MM.1S (cell line): ENCODE data around the gene PHLDB3.

ENCODE experiments used
- DNase-seq: peaks from one replicate; pipeline ENCODE4 v3.0.0-alpha.2; 2015
- H2AFZ ChIP-seq: fragments of 300-600 bp; sonication (generic); 2 replicates; pipeline ENCODE4 v1.6.0; 2016; ENCODE audit warnings: antibody characterized with exemption, low read length
- H3F3A ChIP-seq: fragments of 300-600 bp; sonication (generic); 2 replicates; pipeline ENCODE4 v1.6.1; 2016; ENCODE audit warnings: mild to moderate bottlenecking, antibody characterized with exemption, low read length, moderate library complexity, mixed read lengths; ENCODE audit not compliant: insufficient read depth
- H3K27ac ChIP-seq: fragments of 300-600 bp; sonication (generic); 2 replicates; pipeline ENCODE4 v1.5.1; 2016; ENCODE audit warnings: mild to moderate bottlenecking, low read length
- H3K27me3 ChIP-seq: fragments of 300-600 bp; sonication (generic); replicated peaks from 2 replicates; pipeline ENCODE4 v1.6.0; 2016; ENCODE audit warnings: low read length; ENCODE audit not compliant: insufficient read depth
- H3K36me3 ChIP-seq: fragments of 300-600 bp; sonication (generic); replicated peaks from 2 replicates; pipeline ENCODE4 v1.6.1; 2016; ENCODE audit warnings: mild to moderate bottlenecking, low read length, mixed read lengths; ENCODE audit not compliant: insufficient read depth
- H3K4me1 ChIP-seq: fragments of 300-600 bp; sonication (generic); 2 replicates; pipeline ENCODE4 v1.6.1; 2016; ENCODE audit warnings: low read length, mixed read lengths
- H3K4me2 ChIP-seq: fragments of 300-600 bp; sonication (generic); 2 replicates; pipeline ENCODE4 v1.6.0; 2016; ENCODE audit warnings: low read depth, low read length
- H3K4me3 ChIP-seq: fragments of 300-600 bp; sonication (generic); 2 replicates; pipeline ENCODE4 v1.5.1; 2016; ENCODE audit warnings: low read length, mixed read lengths
- H3K79me2 ChIP-seq: fragments of 300-600 bp; sonication (generic); 2 replicates; pipeline ENCODE4 v1.6.1; 2016; ENCODE audit warnings: mixed run types, low read length, mixed read lengths
- H3K9ac ChIP-seq: fragments of 300-600 bp; sonication (generic); 2 replicates; pipeline ENCODE4 v1.6.1; 2016; ENCODE audit warnings: low read length, mixed read lengths
- H3K9me2 ChIP-seq: fragments of 300-600 bp; sonication (generic); replicated peaks from 2 replicates; pipeline ENCODE4 v1.6.1; 2016; ENCODE audit warnings: mild to moderate bottlenecking, low read length, mixed read lengths; ENCODE audit not compliant: insufficient read depth
- H3K9me3 ChIP-seq: fragments of 300-600 bp; sonication (generic); replicated peaks from 2 replicates; pipeline ENCODE4 v1.6.1; 2016; ENCODE audit warnings: mild to moderate bottlenecking, low read length, mixed read lengths; ENCODE audit not compliant: insufficient read depth
- H4K20me1 ChIP-seq: fragments of 300-600 bp; sonication (generic); 2 replicates; pipeline ENCODE4 v1.6.1; 2016; ENCODE audit warnings: mild to moderate bottlenecking, low read length, moderate library complexity, mixed read lengths; ENCODE audit not compliant: insufficient read depth
- CTCF ChIP-seq: fragments of 300-600 bp; sonication (generic); IDR thresholded peaks from 2 replicates; pipeline ENCODE4 v1.5.1; 2016; ENCODE audit warnings: antibody characterized with exemption, low read length, mixed read lengths
- EZH2 ChIP-seq: fragments of 300-600 bp; sonication (generic); optimal IDR thresholded peaks from 2 replicates; pipeline ENCODE3; 2017; ENCODE audit warnings: low read depth, mild to moderate bottlenecking, antibody characterized with exemption, low read length, mixed read lengths
- EZH2phosphoT487 ChIP-seq: fragments of 300-600 bp; sonication (generic); IDR thresholded peaks from 2 replicates; pipeline ENCODE4 v1.6.1; 2018; ENCODE audit warnings: antibody characterized with exemption, low read length

Gene PHLDB3

GRCh38 chr19:43534816-43535761 lies 30.5 kb upstream of the PHLDB3 start:
- H3K4me1 ChIP-seq = no peaks in the 10 kb centered on the region
- H3K4me3 ChIP-seq = no peak overlapping the region
- no peak overlapping the region for H3K9ac ChIP-seq
- H3F3A ChIP-seq = peaks cover 32% of the 10 kb centered on the region
- no peaks in the 10 kb centered on the region for H3K36me3 ChIP-seq
- no peaks in the 10 kb centered on the region for H4K20me1 ChIP-seq
- no peak overlapping the region for H2AFZ ChIP-seq
- H3K79me2 ChIP-seq = no peaks in the 10 kb centered on the region
- H3K9me2 ChIP-seq = no peaks in the 10 kb centered on the region
- TF ChIP-seq EZH2 (no peak), CTCF (peak; percentile 28), EZH2phosphoT487 (no peak)
- H3K4me2 ChIP-seq = no peak overlapping the region
- H3K27me3 ChIP-seq = no peaks in the 10 kb centered on the region
- H3K9me3 ChIP-seq = no peaks in the 10 kb centered on the region
- no peak for DNase-seq
- no peak overlapping the region for H3K27ac ChIP-seq

DNA sequence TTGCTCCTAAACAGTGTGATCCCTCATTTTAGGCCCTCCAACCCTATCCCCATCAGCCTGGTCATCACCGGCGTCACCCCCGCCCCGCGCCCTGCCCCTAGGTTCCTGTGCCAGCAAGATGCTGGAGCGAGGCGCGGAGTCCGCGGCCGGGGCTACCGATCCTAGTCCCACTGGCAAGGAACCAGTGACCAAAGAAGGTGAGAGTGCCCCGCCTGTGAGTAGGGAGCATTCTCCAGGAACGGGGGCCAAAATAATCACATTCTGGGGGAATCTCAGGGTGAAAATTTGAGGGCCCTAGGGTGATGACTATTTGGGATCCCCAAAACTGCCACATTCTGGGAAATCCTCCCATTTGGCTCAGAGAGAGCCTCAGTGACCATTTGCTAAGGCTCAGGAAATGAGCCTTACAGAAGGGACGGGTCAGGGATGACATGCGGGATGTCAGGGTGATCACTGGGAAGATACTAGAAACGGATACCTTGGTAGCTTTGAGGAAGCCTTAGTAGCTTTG lies 29.8 kb upstream of the PHLDB3 start:
- H3K9me2 ChIP-seq = no peaks in the 10 kb centered on the region
- no peaks in the 10 kb centered on the region for H3K4me1 ChIP-seq
- no peaks in the 10 kb centered on the region for H4K20me1 ChIP-seq
- H3K9me3 ChIP-seq = no peaks in the 10 kb centered on the region
- no peak overlapping the region for H3K27ac ChIP-seq
- DNase-seq = no peak
- H3K9ac ChIP-seq = no peak overlapping the region
- H3F3A ChIP-seq = peaks cover 32% of the 10 kb centered on the region
- no peaks in the 10 kb centered on the region for H3K27me3 ChIP-seq
- H3K4me2 ChIP-seq = no peak overlapping the region
- H2AFZ ChIP-seq = no peak overlapping the region
- H3K36me3 ChIP-seq = no peaks in the 10 kb centered on the region
- TF ChIP-seq CTCF (no peak), EZH2phosphoT487 (no peak), EZH2 (no peak)
- no peak overlapping the region for H3K4me3 ChIP-seq
- H3K79me2 ChIP-seq = no peaks in the 10 kb centered on the region

GRCh38 chr19:43533546-43534304 lies 29.2 kb upstream of the PHLDB3 start:
- Histone ChIP-seq H2AFZ (peak overlapping the region; percentile 80), H3K4me1 (no peaks in the 10 kb centered on the region)
- TF ChIP-seq EZH2phosphoT487 (no peak), CTCF (no peak), EZH2 (no peak)

More at GRCh38 chr19:43533546-43534304, 29.2 kb upstream of the PHLDB3 start:
- peak overlapping the region; percentile 87 for H3K4me2 ChIP-seq
- no peaks in the 10 kb centered on the region for H4K20me1 ChIP-seq
- H3K27me3 ChIP-seq = no peaks in the 10 kb centered on the region
- peak overlapping the region; percentile 36; the same call in 1 of the 2 replicates for H3K9ac ChIP-seq
- peak overlapping the region; percentile 73; the same call in 1 of the 2 replicates for H3K27ac ChIP-seq
- H3K9me3 ChIP-seq = no peaks in the 10 kb centered on the region
- H3F3A ChIP-seq = peaks cover 32% of the 10 kb centered on the region
- no peaks in the 10 kb centered on the region for H3K9me2 ChIP-seq
- H3K4me3 ChIP-seq = peak overlapping the region; percentile 67
- no peaks in the 10 kb centered on the region for H3K79me2 ChIP-seq
- DNase-seq = peak; percentile 97
- no peaks in the 10 kb centered on the region for H3K36me3 ChIP-seq
